ENCODE measurements around the gene GRB2.
A peak's percentile ranks its signal among the peaks of the same experiment; 100 is the strongest.

The GRB2 gene

GRCh38 chr17:75428543-75429469 lies 23.3 kb upstream of the GRB2 start:
- H3K4me3 ChIP-seq (ENCODE audit: low read depth, low read length): no peak overlapping the region
- no peak for TF ChIP-seq CTCF (IDR thresholded peaks at IDR 0.05; ENCODE audit: borderline replicate concordance, insufficient read depth, low read depth, low read length)

GRCh38 chr17:75418531-75418930 lies 13.1 kb upstream of the GRB2 start:
- no peak overlapping the region for H3K4me3 ChIP-seq (ENCODE audit: low read depth, low read length)
- no peak for TF ChIP-seq CTCF (IDR thresholded peaks at IDR 0.05; ENCODE audit: borderline replicate concordance, insufficient read depth, low read depth, low read length)

- TF ChIP-seq CTCF (IDR thresholded peaks at IDR 0.05; ENCODE audit: borderline replicate concordance, insufficient read depth, low read depth, low read length): no peak
- H3K4me3 ChIP-seq (ENCODE audit: low read depth, low read length): no peak overlapping the region
Observed at GRCh38 chr17:75417054-75417580, 11.6 kb upstream of the GRB2 start.

- no peak for TF ChIP-seq CTCF (IDR thresholded peaks at IDR 0.05; ENCODE audit: borderline replicate concordance, insufficient read depth, low read depth, low read length)
- H3K4me3 ChIP-seq (ENCODE audit: low read depth, low read length): no peak overlapping the region
Observed at GRCh38 chr17:75416006-75416405, 10.5 kb upstream of the GRB2 start.

GRCh38 chr17:75414488-75414887 lies 9.0 kb upstream of the GRB2 start:
- TF ChIP-seq CTCF (IDR thresholded peaks at IDR 0.05; ENCODE audit: borderline replicate concordance, insufficient read depth, low read depth, low read length): no peak
- H3K4me3 ChIP-seq (ENCODE audit: low read depth, low read length): no peak overlapping the region

GRCh38 chr17:75412455-75413317 lies 7.2 kb upstream of the GRB2 start:
- peak; percentile 62; the same call in 1 of the 2 replicates for TF ChIP-seq CTCF (IDR thresholded peaks at IDR 0.05; ENCODE audit: borderline replicate concordance, insufficient read depth, low read depth, low read length)
- H3K4me3 ChIP-seq (ENCODE audit: low read depth, low read length): no peak overlapping the region
